KMS-11 (cell line): ENCODE data around the gene GMCL2.

Source experiments
- H2AFZ ChIP-seq: fragments of 200-600 bp; sonication (generic); 2 replicates; pipeline ENCODE4 v1.6.1; 2016; ENCODE audit warnings: antibody characterized with exemption, mixed run types, low read depth
- H3K27ac ChIP-seq: fragments of 200-600 bp; sonication (generic); 2 replicates; pipeline ENCODE4 v1.6.1; 2016; ENCODE audit warnings: mild to moderate bottlenecking, mixed run types
- H3K27me3 ChIP-seq: fragments of 200-600 bp; sonication (generic); 2 replicates; pipeline ENCODE4 v1.6.1; 2017; ENCODE audit warnings: mild to moderate bottlenecking, low read depth, mixed run types, moderate library complexity; ENCODE audit not compliant: insufficient read depth
- H3K36me3 ChIP-seq: fragments of 200-600 bp; sonication (generic); 2 replicates; pipeline ENCODE4 v1.6.1; 2017; ENCODE audit warnings: mild to moderate bottlenecking, mixed run types; ENCODE audit not compliant: insufficient read depth
- H3K4me1 ChIP-seq: fragments of 200-600 bp; sonication (generic); 2 replicates; pipeline ENCODE4 v1.6.1; 2016; ENCODE audit warnings: mild to moderate bottlenecking, low read depth, mixed run types; ENCODE audit not compliant: poor library complexity, severe bottlenecking
- H3K4me2 ChIP-seq: fragments of 200-600 bp; sonication (generic); 2 replicates; pipeline ENCODE4 v1.7.0; 2016; ENCODE audit warnings: mild to moderate bottlenecking, mixed run types
- H3K4me3 ChIP-seq: fragments of 200-600 bp; sonication (generic); IDR thresholded peaks from 2 replicates; pipeline ENCODE4 v1.6.1; 2017; ENCODE audit warnings: low read depth, low read length, mixed read lengths; ENCODE audit not compliant: insufficient read depth
- H3K79me2 ChIP-seq: fragments of 200-600 bp; sonication (generic); 2 replicates; pipeline ENCODE4 v1.6.1; 2016; ENCODE audit warnings: low read depth, mixed run types; ENCODE audit not compliant: insufficient read depth
- H3K9ac ChIP-seq: fragments of 200-600 bp; sonication (generic); 2 replicates; pipeline ENCODE4 v1.6.1; 2016; ENCODE audit warnings: mild to moderate bottlenecking, mixed run types
- H4K20me1 ChIP-seq: fragments of 200-600 bp; sonication (generic); 2 replicates; pipeline ENCODE4 v1.6.1; 2016; ENCODE audit warnings: mild to moderate bottlenecking, mixed run types; ENCODE audit not compliant: insufficient read depth
- TF ChIP-seq, protein P1 (sequence below): fragments of 200-600 bp; sonication (generic); conservative IDR thresholded peaks from 2 replicates; pipeline ENCODE4 v1.6.1; 2017; ENCODE audit warnings: low read depth, mild to moderate bottlenecking, antibody characterized with exemption, low read length, moderate library complexity, mixed read lengths

GMCL2 gene

DNA sequence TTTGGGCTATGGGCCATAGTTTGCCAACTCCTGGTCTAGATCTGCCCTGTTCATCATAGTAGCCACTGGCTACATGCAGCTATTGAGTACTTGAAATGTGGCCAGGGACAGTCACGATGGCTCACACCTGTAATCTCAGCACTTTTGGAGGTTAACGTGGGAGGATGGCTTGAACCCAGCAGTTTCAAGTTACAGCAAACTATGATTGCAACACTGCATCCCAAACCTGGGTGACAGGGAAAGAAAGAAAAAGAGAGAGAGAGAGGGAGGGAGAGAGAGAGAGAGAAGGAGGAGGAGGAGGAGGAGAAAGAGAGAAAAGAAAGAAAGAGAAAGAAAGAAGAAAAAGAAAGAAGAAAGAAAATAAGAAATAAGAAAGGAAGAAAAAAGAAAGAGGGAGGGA is 5.1 kb upstream of the GMCL2 start:
- TF ChIP-seq, protein P1, sequence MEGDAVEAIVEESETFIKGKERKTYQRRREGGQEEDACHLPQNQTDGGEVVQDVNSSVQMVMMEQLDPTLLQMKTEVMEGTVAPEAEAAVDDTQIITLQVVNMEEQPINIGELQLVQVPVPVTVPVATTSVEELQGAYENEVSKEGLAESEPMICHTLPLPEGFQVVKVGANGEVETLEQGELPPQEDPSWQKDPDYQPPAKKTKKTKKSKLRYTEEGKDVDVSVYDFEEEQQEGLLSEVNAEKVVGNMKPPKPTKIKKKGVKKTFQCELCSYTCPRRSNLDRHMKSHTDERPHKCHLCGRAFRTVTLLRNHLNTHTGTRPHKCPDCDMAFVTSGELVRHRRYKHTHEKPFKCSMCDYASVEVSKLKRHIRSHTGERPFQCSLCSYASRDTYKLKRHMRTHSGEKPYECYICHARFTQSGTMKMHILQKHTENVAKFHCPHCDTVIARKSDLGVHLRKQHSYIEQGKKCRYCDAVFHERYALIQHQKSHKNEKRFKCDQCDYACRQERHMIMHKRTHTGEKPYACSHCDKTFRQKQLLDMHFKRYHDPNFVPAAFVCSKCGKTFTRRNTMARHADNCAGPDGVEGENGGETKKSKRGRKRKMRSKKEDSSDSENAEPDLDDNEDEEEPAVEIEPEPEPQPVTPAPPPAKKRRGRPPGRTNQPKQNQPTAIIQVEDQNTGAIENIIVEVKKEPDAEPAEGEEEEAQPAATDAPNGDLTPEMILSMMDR, result no peak
- Histone ChIP-seq H3K27me3 (no peaks in the 10 kb centered on the region), H3K4me3 (no peak overlapping the region)

DNA sequence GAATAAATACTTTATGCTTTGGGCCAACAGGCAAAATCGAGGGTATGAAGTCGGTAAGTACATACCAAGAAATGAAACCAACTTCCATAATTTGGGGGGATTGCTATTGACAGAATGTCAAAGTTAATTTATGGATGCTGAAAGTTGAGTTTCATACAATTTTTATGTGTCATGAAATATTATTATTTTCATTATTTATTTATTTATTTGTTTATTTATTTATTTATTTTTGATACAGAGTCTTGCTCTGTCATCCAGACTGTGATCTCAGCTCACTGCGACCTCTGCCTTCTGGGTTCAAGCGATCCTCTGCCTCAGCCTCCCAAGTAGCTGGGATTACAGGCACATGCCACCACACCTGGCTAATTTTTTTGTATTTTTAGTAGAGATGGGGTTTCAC is 4.5 kb upstream of the GMCL2 start:
- no peaks in the 10 kb centered on the region for H3K4me1 ChIP-seq
- H3K4me2 ChIP-seq, result no peak overlapping the region
- H3K79me2 ChIP-seq, result no peaks in the 10 kb centered on the region
- no peak overlapping the region for H3K4me3 ChIP-seq
- H3K9ac ChIP-seq, result no peak overlapping the region
- no peak overlapping the region for H3K27ac ChIP-seq
- no peaks in the 10 kb centered on the region for H3K27me3 ChIP-seq
- TF ChIP-seq, protein P1, result no peak
- no peaks in the 10 kb centered on the region for H3K36me3 ChIP-seq
- H4K20me1 ChIP-seq, result no peaks in the 10 kb centered on the region
- H2AFZ ChIP-seq, result no peak overlapping the region

More for the DNA sequence above, 5.1 kb upstream of the GMCL2 start:
- Histone ChIP-seq H3K9ac (no peak overlapping the region), H3K4me1 (no peaks in the 10 kb centered on the region), H3K36me3 (no peaks in the 10 kb centered on the region), H3K27ac (no peak overlapping the region), H3K4me2 (no peak overlapping the region), H4K20me1 (no peaks in the 10 kb centered on the region), H3K79me2 (no peaks in the 10 kb centered on the region), H2AFZ (no peak overlapping the region)

DNA sequence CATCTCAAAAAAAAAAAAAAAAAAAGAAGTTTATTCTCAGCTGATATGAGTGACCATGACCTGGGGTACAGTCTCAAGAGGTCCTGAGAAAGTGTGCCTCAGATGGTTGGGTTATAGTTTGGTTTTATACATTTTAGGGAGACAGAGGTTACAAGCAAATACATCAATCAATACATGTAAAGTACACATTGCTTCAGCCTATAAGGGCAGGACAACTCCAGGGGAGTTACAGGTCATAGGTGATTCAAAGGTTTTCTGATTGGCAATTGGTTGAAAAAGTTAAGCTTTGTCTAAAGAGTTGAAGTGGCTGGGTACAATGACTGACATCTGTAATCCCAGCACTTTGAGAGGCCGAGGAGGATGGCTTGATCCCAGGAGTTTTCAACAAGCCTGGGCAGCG is 2.3 kb upstream of the GMCL2 start:
- H4K20me1 ChIP-seq, result no peaks in the 10 kb centered on the region
- no peaks in the 10 kb centered on the region for H3K4me1 ChIP-seq
- no peaks in the 10 kb centered on the region for H3K36me3 ChIP-seq
- H3K4me2 ChIP-seq, result no peak overlapping the region
- H3K4me3 ChIP-seq, result no peak overlapping the region
- no peak overlapping the region for H2AFZ ChIP-seq
- H3K27me3 ChIP-seq, result no peaks in the 10 kb centered on the region
- TF ChIP-seq, protein P1, result no peak
- no peak overlapping the region for H3K9ac ChIP-seq
- H3K79me2 ChIP-seq, result no peaks in the 10 kb centered on the region
- H3K27ac ChIP-seq, result no peak overlapping the region

DNA sequence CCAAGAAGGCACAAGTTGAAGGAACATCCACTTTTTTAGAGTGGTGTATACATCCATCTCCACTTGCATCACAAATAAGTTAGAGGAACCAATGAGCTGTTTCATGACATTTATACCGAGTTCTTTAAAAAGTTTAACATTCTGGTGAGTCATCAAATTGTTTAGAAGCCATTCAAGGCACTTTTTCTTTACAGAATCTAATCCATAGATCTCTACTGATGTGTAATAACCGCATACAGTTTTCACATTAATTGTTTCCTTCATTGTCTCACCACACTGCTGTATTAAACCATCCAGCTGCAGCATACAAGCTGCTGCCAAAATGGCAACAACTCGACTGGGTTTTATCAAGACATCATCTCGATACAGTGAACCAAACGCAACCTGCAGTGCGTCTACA is 744 bp downstream of the GMCL2 start:
- no peak overlapping the region for H3K27ac ChIP-seq
- H4K20me1 ChIP-seq, result no peaks in the 10 kb centered on the region
- H2AFZ ChIP-seq, result no peak overlapping the region
- H3K36me3 ChIP-seq, result no peaks in the 10 kb centered on the region
- no peak overlapping the region for H3K4me2 ChIP-seq
- H3K4me1 ChIP-seq, result no peaks in the 10 kb centered on the region
- TF ChIP-seq, protein P1, result no peak
- no peak overlapping the region for H3K4me3 ChIP-seq
- no peak overlapping the region for H3K9ac ChIP-seq
- no peaks in the 10 kb centered on the region for H3K79me2 ChIP-seq
- no peaks in the 10 kb centered on the region for H3K27me3 ChIP-seq
